EL (cell line): Measurements from ENCODE around the gene CFAP210.
"Not testable (repeated sequence)": the region's sequence is repeated elsewhere in the genome, so short reads cannot be mapped to it uniquely, and the experiment has no call there.

ENCODE experiments used
- DNase-seq: peaks from one replicate; pipeline ENCODE4 v3.0.0-alpha.2; 2016

The CFAP210 gene

GRCh38 chr2:169670937-169671336 lies 23.3 kb downstream of the CFAP210 start:
- DNase-seq = no peak

GRCh38 chr2:169670215-169670651 lies 24.0 kb downstream of the CFAP210 start:
- peak; percentile 36 for DNase-seq

- no peak for DNase-seq
These were observed 26.6 kb downstream of the CFAP210 start for GRCh38 chr2:169667583-169667982.

GRCh38 chr2:169664978-169665930 lies 29.0 kb downstream of the CFAP210 start:
- DNase-seq = peak; percentile 37

GRCh38 chr2:169664600-169664977 lies 29.6 kb downstream of the CFAP210 start:
- DNase-seq = peak; percentile 62

GRCh38 chr2:169663247-169663646 lies 31.0 kb downstream of the CFAP210 start:
- no peak for DNase-seq

GRCh38 chr2:169662744-169663143 lies 31.5 kb downstream of the CFAP210 start:
- DNase-seq = no peak

- no peak for DNase-seq
These were observed 32.9 kb downstream of the CFAP210 start for GRCh38 chr2:169661265-169661664.

GRCh38 chr2:169659320-169659719 lies 34.9 kb downstream of the CFAP210 start:
- no peak for DNase-seq

- no peak for DNase-seq
These were observed 35.3 kb downstream of the CFAP210 start for GRCh38 chr2:169658877-169659276.

GRCh38 chr2:169656164-169656563 lies 38.0 kb downstream of the CFAP210 start:
- no peak for DNase-seq

GRCh38 chr2:169653636-169654035 lies 40.6 kb downstream of the CFAP210 start:
- DNase-seq = no peak

GRCh38 chr2:169649278-169649677 lies 44.9 kb downstream of the CFAP210 start:
- DNase-seq = no peak

- DNase-seq = no peak
These were observed 46.7 kb downstream of the CFAP210 start for GRCh38 chr2:169647496-169647895.

GRCh38 chr2:169644173-169644572 lies 50.0 kb downstream of the CFAP210 start:
- no peak for DNase-seq

GRCh38 chr2:169641464-169641863 lies 52.7 kb downstream of the CFAP210 start:
- DNase-seq = no peak

- DNase-seq = no peak
These were observed 54.1 kb downstream of the CFAP210 start for GRCh38 chr2:169640104-169640503.

- DNase-seq = peak; percentile 75
These were observed 56.6 kb downstream of the CFAP210 start for GRCh38 chr2:169637620-169638019.

- no peak for DNase-seq
These were observed 57.6 kb downstream of the CFAP210 start for GRCh38 chr2:169636440-169637097.

GRCh38 chr2:169625781-169626180 lies 68.4 kb downstream of the CFAP210 start:
- no peak for DNase-seq

- no peak for DNase-seq
These were observed 71.0 kb downstream of the CFAP210 start for GRCh38 chr2:169623235-169623634.

GRCh38 chr2:169620509-169620908 lies 73.7 kb downstream of the CFAP210 start:
- no peak for DNase-seq

GRCh38 chr2:169619946-169620345 lies 74.3 kb downstream of the CFAP210 start:
- DNase-seq = no peak

- not testable (repeated sequence) for DNase-seq
These were observed 78.2 kb downstream of the CFAP210 start for GRCh38 chr2:169615982-169616381.
